Natural killer cell (primary cell): ENCODE results near the gene AUTS2. TPM values are rescaled to one million over a fixed set of nuclear protein-coding genes. Genes with fewer than 3 reads are reported as not detected.

Experiments used
- ATAC-seq, 3 donors: fragments of 150-1000 bp in 2 of 3; fragments of 200-7000 bp in 1 of 3; cut with Tn5 transposase; 1 replicate in 1 of 3; 2 replicates in 2 of 3; pipeline ENCODE4 v1.10.0; 2021; ENCODE audit warnings: mild to moderate bottlenecking in 2 of 3, moderate library complexity in 2 of 3
- DNase-seq, 2 donors: peaks; one replicate each; pipeline versions ENCODE4 v3.0.0 to v3.0.0-alpha.2; 2013 to 2021; ENCODE audit warnings: mixed read lengths in 1 of 2
- H3K27ac ChIP-seq: one replicate; pipeline ENCODE4 v1.5.1; 2013; ENCODE audit warnings: mild to moderate bottlenecking, low read length
- H3K27me3 ChIP-seq: one replicate; pipeline ENCODE4 v1.6.1; 2013; ENCODE audit warnings: low read length; ENCODE audit not compliant: control insufficient read depth, insufficient read depth
- H3K36me3 ChIP-seq: one replicate; pipeline ENCODE4 v1.6.1; 2013; ENCODE audit warnings: low read length; ENCODE audit not compliant: control insufficient read depth, insufficient read depth
- H3K4me1 ChIP-seq: one replicate; pipeline ENCODE4 v1.6.1; 2013; ENCODE audit warnings: low read length; ENCODE audit not compliant: control insufficient read depth, insufficient read depth
- H3K4me3 ChIP-seq: one replicate; pipeline ENCODE4 v1.5.1; 2013; ENCODE audit warnings: low read length
- H3K9me3 ChIP-seq: one replicate; pipeline ENCODE4 v1.6.1; 2013; ENCODE audit warnings: low read length; ENCODE audit not compliant: control insufficient read depth, insufficient read depth
- H3K27ac Mint-ChIP-seq, 2 donors: one replicate each; pipeline ENCODE4 v1.8.0; 2022; ENCODE audit warnings: mild to moderate bottlenecking in 2 of 2, mixed read lengths in 2 of 2, moderate library complexity in 1 of 2
- H3K27me3 Mint-ChIP-seq, 2 donors: one replicate each; pipeline ENCODE4 v1.8.0; 2022; ENCODE audit warnings: low read depth in 2 of 2, mixed read lengths in 2 of 2
- H3K36me3 Mint-ChIP-seq: one replicate; pipeline ENCODE4 v1.8.0; 2022; ENCODE audit warnings: mixed read lengths
- H3K4me1 Mint-ChIP-seq, 2 donors: one replicate each; pipeline ENCODE4 v1.8.0; 2022; ENCODE audit warnings: mixed read lengths in 2 of 2
- H3K4me3 Mint-ChIP-seq: one replicate; pipeline ENCODE4 v1.8.0; 2022; ENCODE audit warnings: mild to moderate bottlenecking, moderate library complexity, mixed read lengths
- H3K9me3 Mint-ChIP-seq, 2 donors: one replicate each; pipeline ENCODE4 v1.8.0; 2022; ENCODE audit warnings: mixed read lengths in 2 of 2
- WGBS: methylation state at CpG from one replicate; pipeline ENCODE4 v1.1.7; 2013; ENCODE audit warnings: missing lambda C conversion rate; ENCODE audit not compliant: insufficient coverage; 5-methylcytosine and 5-hydroxymethylcytosine counted together
- intact Hi-C: fragments of 100-400 bp; cut with micrococcal nuclease; formaldehyde crosslinking; loops from one replicate; pipeline ENCODE4 v1.14.2; 2022
- total RNA-seq, 4 donors: library from RNA; stranded (reverse); fragments of 120-200 nt in 1 of 4; gene quantifications; one replicate each; pipeline versions ENCODE4 v1.2.3 to v1.2.4, GENCODE V29; 2013 to 2022
- TF ChIP-seq, protein P1 (sequence below): fragments of 200-600 bp; IDR thresholded peaks from one replicate; pipeline ENCODE4 v1.8.0; 2022; ENCODE audit warnings: antibody characterized with exemption

Gene AUTS2
- total RNA-seq, 3 donors from 2014 or later (not counting 1 experiment from before 2014, with no cell fraction given), result 147 to 197 (median 155) TPM

DNA sequence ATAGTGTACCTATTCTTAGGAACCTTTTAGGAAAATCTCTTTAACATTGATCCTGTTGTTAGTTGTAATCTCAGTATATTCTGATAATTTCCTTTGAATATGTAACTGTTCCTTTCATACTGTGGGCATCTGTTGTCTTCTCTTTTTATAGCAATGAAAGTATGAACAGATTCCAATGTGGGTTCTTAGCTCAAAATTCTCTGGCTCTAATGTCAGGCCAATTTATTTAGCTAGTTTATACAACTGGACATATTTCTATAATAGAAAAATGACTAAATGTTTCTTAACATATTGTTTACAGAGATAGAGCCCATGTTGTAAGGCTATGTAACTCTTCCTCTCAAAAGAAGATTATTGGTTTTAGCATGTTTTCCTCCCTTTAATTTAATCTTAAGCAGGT lies 363.2 kb downstream of the AUTS2 start:
- ATAC-seq, result no peak
- H3K27me3 ChIP-seq, result no peaks in the 10 kb centered on the region
- intact Hi-C loops, result no loop called here
- H3K4me3 Mint-ChIP-seq, result no peak overlapping the region
- H3K36me3 Mint-ChIP-seq, result no peaks in the 10 kb centered on the region
- H3K27ac Mint-ChIP-seq, result no peak overlapping the region
- TF ChIP-seq, protein P1, sequence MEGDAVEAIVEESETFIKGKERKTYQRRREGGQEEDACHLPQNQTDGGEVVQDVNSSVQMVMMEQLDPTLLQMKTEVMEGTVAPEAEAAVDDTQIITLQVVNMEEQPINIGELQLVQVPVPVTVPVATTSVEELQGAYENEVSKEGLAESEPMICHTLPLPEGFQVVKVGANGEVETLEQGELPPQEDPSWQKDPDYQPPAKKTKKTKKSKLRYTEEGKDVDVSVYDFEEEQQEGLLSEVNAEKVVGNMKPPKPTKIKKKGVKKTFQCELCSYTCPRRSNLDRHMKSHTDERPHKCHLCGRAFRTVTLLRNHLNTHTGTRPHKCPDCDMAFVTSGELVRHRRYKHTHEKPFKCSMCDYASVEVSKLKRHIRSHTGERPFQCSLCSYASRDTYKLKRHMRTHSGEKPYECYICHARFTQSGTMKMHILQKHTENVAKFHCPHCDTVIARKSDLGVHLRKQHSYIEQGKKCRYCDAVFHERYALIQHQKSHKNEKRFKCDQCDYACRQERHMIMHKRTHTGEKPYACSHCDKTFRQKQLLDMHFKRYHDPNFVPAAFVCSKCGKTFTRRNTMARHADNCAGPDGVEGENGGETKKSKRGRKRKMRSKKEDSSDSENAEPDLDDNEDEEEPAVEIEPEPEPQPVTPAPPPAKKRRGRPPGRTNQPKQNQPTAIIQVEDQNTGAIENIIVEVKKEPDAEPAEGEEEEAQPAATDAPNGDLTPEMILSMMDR, result no peak
- peaks cover 8 to 16% of the 10 kb centered on the region in 2 donors for H3K4me1 Mint-ChIP-seq
- H3K9me3 Mint-ChIP-seq, result no peaks in the 10 kb centered on the region
- H3K27ac ChIP-seq, result no peak overlapping the region
- H3K27me3 Mint-ChIP-seq, result peaks cover 0 to 8% of the 10 kb centered on the region in 2 donors
- no peaks in the 10 kb centered on the region for H3K4me1 ChIP-seq
- DNase-seq, result no peak
- no peak overlapping the region for H3K4me3 ChIP-seq
- H3K9me3 ChIP-seq, result no peaks in the 10 kb centered on the region
- H3K36me3 ChIP-seq, result no peaks in the 10 kb centered on the region

DNA sequence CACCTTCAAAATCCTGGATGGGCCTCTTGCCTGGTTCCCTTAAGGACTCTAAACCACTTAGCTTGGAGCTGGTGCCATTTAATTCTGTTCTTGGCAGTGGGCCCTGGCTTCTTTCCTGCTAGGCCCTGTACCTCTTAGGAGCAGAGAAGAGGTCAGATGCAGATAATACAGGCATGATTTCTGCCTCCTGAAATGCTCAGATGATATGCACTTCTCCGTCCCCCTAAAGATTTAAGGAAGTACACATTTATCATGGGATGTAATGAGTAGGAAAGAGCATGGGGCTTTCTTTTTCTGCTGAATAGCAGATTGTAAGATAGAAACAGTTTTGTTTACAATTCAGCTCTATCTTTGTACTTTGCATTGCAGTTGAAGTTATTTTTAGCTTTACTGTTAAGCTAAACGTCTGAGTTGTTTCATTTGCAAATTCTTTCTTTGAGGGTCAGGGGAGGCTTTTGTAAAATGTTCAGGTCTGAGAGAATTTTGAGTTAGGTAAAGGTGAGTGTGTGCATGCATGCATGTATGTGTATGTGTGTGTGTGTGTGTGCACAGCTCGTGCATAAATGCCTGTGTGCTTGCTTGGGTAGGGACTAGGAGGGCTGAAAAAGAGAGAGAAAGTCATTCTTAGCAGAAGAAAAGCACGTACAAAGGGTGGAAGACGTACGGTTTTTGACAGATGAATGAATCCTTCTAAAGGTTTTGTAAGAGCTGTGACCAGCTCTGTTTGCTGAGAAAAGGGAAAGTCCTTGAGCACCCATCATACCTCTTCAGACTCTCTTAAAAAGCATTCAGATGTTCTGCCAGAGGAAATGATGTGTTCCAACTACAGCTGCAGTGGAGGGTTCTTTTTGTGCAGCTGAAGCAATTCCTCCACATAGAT lies 364.2 kb downstream of the AUTS2 start:
- ATAC-seq, result no peak
- TF ChIP-seq, protein P1, result no peak
- no peak overlapping the region for H3K4me3 Mint-ChIP-seq

GRCh38 chr7:69963393-69963792 lies 365.1 kb downstream of the AUTS2 start:
- 38% methylated on average over 1 of the region's 2 CpGs for WGBS
- H3K27me3 Mint-ChIP-seq, result peaks cover 0 to 8% of the 10 kb centered on the region in 2 donors

More for the DNA sequence above, 364.2 kb downstream of the AUTS2 start:
- Mint-ChIP-seq H3K4me1 (peaks cover 8 to 17% of the 10 kb centered on the region in 2 donors), H3K9me3 (no peaks in the 10 kb centered on the region), H3K36me3 (no peaks in the 10 kb centered on the region), H3K27me3 (peaks cover 0 to 8% of the 10 kb centered on the region in 2 donors), H3K27ac (no peak overlapping the region)
- intact Hi-C loops, result no loop called here
- peak in 1 of 2 donors; percentile 19 for DNase-seq
- WGBS, result 33% methylated on average over 6 of the region's 6 CpGs
- Histone ChIP-seq H3K4me1 (no peaks in the 10 kb centered on the region), H3K36me3 (no peaks in the 10 kb centered on the region), H3K9me3 (no peaks in the 10 kb centered on the region), H3K27ac (no peak overlapping the region), H3K27me3 (no peaks in the 10 kb centered on the region), H3K4me3 (no peak overlapping the region)

More at GRCh38 chr7:69963393-69963792, 365.1 kb downstream of the AUTS2 start:
- H3K9me3 ChIP-seq, result no peaks in the 10 kb centered on the region
- Mint-ChIP-seq H3K9me3 (no peaks in the 10 kb centered on the region), H3K4me1 (peaks cover 8 to 22% of the 10 kb centered on the region in 2 donors), H3K36me3 (no peaks in the 10 kb centered on the region), H3K4me3 (no peak overlapping the region), H3K27ac (no peak overlapping the region)
- TF ChIP-seq, protein P1, result no peak
- no peak overlapping the region for H3K4me3 ChIP-seq
- no peak overlapping the region for H3K27ac ChIP-seq
- intact Hi-C loops, result no loop called here
- ATAC-seq, result no peak
- no peaks in the 10 kb centered on the region for H3K36me3 ChIP-seq
- DNase-seq, result no peak
- H3K27me3 ChIP-seq, result no peaks in the 10 kb centered on the region
- no peaks in the 10 kb centered on the region for H3K4me1 ChIP-seq
